KOPT-K1 (cell line): ENCODE measurements around the gene TAF1B.

Experiments used
- H3K27ac ChIP-seq: fragments of 200-600 bp; sonication (generic); 2 replicates; pipeline ENCODE4 v1.5.1; 2016; ENCODE audit warnings: antibody characterized with exemption, mild to moderate bottlenecking, low read depth, low read length; ENCODE audit not compliant: poor library complexity, severe bottlenecking
- H3K36me3 ChIP-seq: fragments of 200-600 bp; sonication (generic); 2 replicates; pipeline ENCODE4 v1.5.1; 2017; ENCODE audit warnings: antibody characterized with exemption, mild to moderate bottlenecking, low read length, moderate library complexity; ENCODE audit not compliant: insufficient read depth
- H3K9me3 ChIP-seq: fragments of 200-600 bp; sonication (generic); 2 replicates; pipeline ENCODE4 v1.5.1; 2017; ENCODE audit warnings: antibody characterized with exemption, low read length, mild to moderate bottlenecking; ENCODE audit not compliant: insufficient read depth, poor library complexity, severe bottlenecking

TAF1B gene

GRCh38 chr2:9966491-9967022, 123.3 kb downstream of the TAF1B start:
- H3K9me3 ChIP-seq = no peaks in the 10 kb centered on the region
- no peaks in the 10 kb centered on the region for H3K36me3 ChIP-seq
- no peak overlapping the region for H3K27ac ChIP-seq

- H3K27ac ChIP-seq = no peak overlapping the region
- H3K9me3 ChIP-seq = no peaks in the 10 kb centered on the region
- H3K36me3 ChIP-seq = no peaks in the 10 kb centered on the region
Measured at GRCh38 chr2:9967053-9967775, 123.9 kb downstream of the TAF1B start.

GRCh38 chr2:9968553-9969497, 125.6 kb downstream of the TAF1B start:
- H3K9me3 ChIP-seq = no peaks in the 10 kb centered on the region
- H3K36me3 ChIP-seq = no peaks in the 10 kb centered on the region
- H3K27ac ChIP-seq = no peak overlapping the region

GRCh38 chr2:9970200-9971044, 127.1 kb downstream of the TAF1B start:
- H3K36me3 ChIP-seq = no peaks in the 10 kb centered on the region
- no peaks in the 10 kb centered on the region for H3K9me3 ChIP-seq
- no peak overlapping the region for H3K27ac ChIP-seq

GRCh38 chr2:9971105-9971818, 128.0 kb downstream of the TAF1B start:
- Histone ChIP-seq H3K36me3 (no peaks in the 10 kb centered on the region), H3K9me3 (no peaks in the 10 kb centered on the region), H3K27ac (no peak overlapping the region)

- Histone ChIP-seq H3K9me3 (no peaks in the 10 kb centered on the region), H3K36me3 (no peaks in the 10 kb centered on the region), H3K27ac (no peak overlapping the region)
Measured at GRCh38 chr2:9971890-9972289, 128.6 kb downstream of the TAF1B start.

GRCh38 chr2:9972621-9973479, 129.6 kb downstream of the TAF1B start:
- no peaks in the 10 kb centered on the region for H3K9me3 ChIP-seq
- H3K36me3 ChIP-seq = no peaks in the 10 kb centered on the region
- no peak overlapping the region for H3K27ac ChIP-seq

GRCh38 chr2:9973690-9974089, 130.4 kb downstream of the TAF1B start:
- no peaks in the 10 kb centered on the region for H3K36me3 ChIP-seq
- no peak overlapping the region for H3K27ac ChIP-seq
- H3K9me3 ChIP-seq = no peaks in the 10 kb centered on the region

GRCh38 chr2:9974343-9974742, 131.1 kb downstream of the TAF1B start:
- Histone ChIP-seq H3K36me3 (no peaks in the 10 kb centered on the region), H3K27ac (no peak overlapping the region), H3K9me3 (no peaks in the 10 kb centered on the region)

GRCh38 chr2:9975328-9975727, 132.1 kb downstream of the TAF1B start:
- Histone ChIP-seq H3K27ac (no peak overlapping the region), H3K9me3 (no peaks in the 10 kb centered on the region), H3K36me3 (no peaks in the 10 kb centered on the region)

- H3K36me3 ChIP-seq = no peaks in the 10 kb centered on the region
- no peak overlapping the region for H3K27ac ChIP-seq
- no peaks in the 10 kb centered on the region for H3K9me3 ChIP-seq
Measured at GRCh38 chr2:9975805-9976447, 132.7 kb downstream of the TAF1B start.

GRCh38 chr2:9979977-9980376, 136.7 kb downstream of the TAF1B start:
- Histone ChIP-seq H3K9me3 (no peaks in the 10 kb centered on the region), H3K27ac (no peak overlapping the region), H3K36me3 (no peaks in the 10 kb centered on the region)

- Histone ChIP-seq H3K36me3 (no peaks in the 10 kb centered on the region), H3K9me3 (no peaks in the 10 kb centered on the region), H3K27ac (no peak overlapping the region)
Measured at GRCh38 chr2:9980520-9980919, 137.2 kb downstream of the TAF1B start.
